Mesodermal cell (in vitro differentiated cells): ENCODE results near the gene PKMYT1.
"Not testable (repeated sequence)": the region's sequence is repeated elsewhere in the genome, so short reads cannot be mapped to it uniquely, and the experiment has no call there.

Source experiments
- H3K27ac ChIP-seq: 2 replicates; pipeline ENCODE4 v1.7.0; 2013; ENCODE audit warnings: mild to moderate bottlenecking, low read depth, low read length, moderate library complexity; ENCODE audit not compliant: severe bottlenecking
- H3K36me3 ChIP-seq: 2 replicates; pipeline ENCODE4 v1.7.1; 2013; ENCODE audit warnings: mild to moderate bottlenecking, low read length, moderate library complexity; ENCODE audit not compliant: control insufficient read depth, insufficient read depth
- H3K4me1 ChIP-seq: one replicate; pipeline ENCODE4 v1.7.1; 2013; ENCODE audit warnings: mild to moderate bottlenecking, low read length; ENCODE audit not compliant: insufficient read depth, control insufficient read depth, poor library complexity, severe bottlenecking
- H3K4me3 ChIP-seq: 2 replicates; pipeline ENCODE4 v1.7.0; 2013; ENCODE audit warnings: low read length, control low read depth, mild to moderate bottlenecking; ENCODE audit not compliant: insufficient read depth, poor library complexity, severe bottlenecking; ENCODE audit errors: extremely low read depth
- H3K9me3 ChIP-seq: 2 replicates; pipeline ENCODE4 v1.7.1; 2013; ENCODE audit warnings: mild to moderate bottlenecking, low read length, moderate library complexity; ENCODE audit not compliant: control insufficient read depth
- WGBS, 2 experiments: methylation state at CpG; one replicate each; pipeline ENCODE4 v1.1.5; 2013; ENCODE audit warnings: missing lambda C conversion rate in 2 of 2; ENCODE audit not compliant: insufficient coverage in 2 of 2; 5-methylcytosine and 5-hydroxymethylcytosine counted together

Gene PKMYT1

GRCh38 chr16:2942045-2942444 is 38.2 kb downstream of the PKMYT1 start:
- no peaks in the 10 kb centered on the region for H3K4me1 ChIP-seq
- H3K27ac ChIP-seq = no peak overlapping the region
- 95 to 98% methylated on average over 4 of the region's 4 CpGs for WGBS, 2 experiments
- peaks cover 5% of the 10 kb centered on the region for H3K9me3 ChIP-seq
- peaks cover 61% of the 10 kb centered on the region for H3K36me3 ChIP-seq
- H3K4me3 ChIP-seq = no peak overlapping the region

GRCh38 chr16:2939968-2940367 is 40.3 kb downstream of the PKMYT1 start:
- peaks cover 65% of the 10 kb centered on the region for H3K36me3 ChIP-seq
- H3K4me1 ChIP-seq = no peaks in the 10 kb centered on the region
- no peak overlapping the region for H3K27ac ChIP-seq
- no peaks in the 10 kb centered on the region for H3K9me3 ChIP-seq
- H3K4me3 ChIP-seq = no peak overlapping the region
- 90% methylated on average over 2 of the region's 2 CpGs; no CpG with 5 or more reads in 1 of the 2 experiments for WGBS, 2 experiments

GRCh38 chr16:2938206-2938605 is 42.0 kb downstream of the PKMYT1 start:
- Histone ChIP-seq H3K27ac (no peak overlapping the region), H3K36me3 (peaks cover 70% of the 10 kb centered on the region), H3K4me3 (no peak overlapping the region), H3K4me1 (no peaks in the 10 kb centered on the region), H3K9me3 (no peaks in the 10 kb centered on the region)
- WGBS, 2 experiments = 94 to 99% methylated on average over 10 to 12 of the region's 12 CpGs

GRCh38 chr16:2937170-2937569 is 43.1 kb downstream of the PKMYT1 start:
- Histone ChIP-seq H3K4me3 (no peak overlapping the region), H3K4me1 (no peaks in the 10 kb centered on the region), H3K36me3 (peaks cover 60% of the 10 kb centered on the region), H3K9me3 (no peaks in the 10 kb centered on the region), H3K27ac (no peak overlapping the region)
- 89 to 96% methylated on average over 21 of the region's 24 CpGs for WGBS, 2 experiments

- Histone ChIP-seq H3K4me1 (no peaks in the 10 kb centered on the region), H3K36me3 (peaks cover 57% of the 10 kb centered on the region), H3K9me3 (no peaks in the 10 kb centered on the region), H3K4me3 (no peak overlapping the region), H3K27ac (no peak overlapping the region)
- WGBS, 2 experiments = 90 to 94% methylated on average over 13 to 19 of the region's 22 CpGs
Measured at GRCh38 chr16:2936436-2937011, 43.7 kb downstream of the PKMYT1 start.

- Histone ChIP-seq H3K4me3 (no peak overlapping the region), H3K4me1 (no peaks in the 10 kb centered on the region), H3K9me3 (no peaks in the 10 kb centered on the region), H3K36me3 (peaks cover 51% of the 10 kb centered on the region), H3K27ac (no peak overlapping the region)
- 94 to 96% methylated on average over 15 of the region's 15 CpGs for WGBS, 2 experiments
Measured at GRCh38 chr16:2934450-2934849, 45.8 kb downstream of the PKMYT1 start.

GRCh38 chr16:2933701-2934100 is 46.5 kb downstream of the PKMYT1 start:
- H3K27ac ChIP-seq = no peak overlapping the region
- no peaks in the 10 kb centered on the region for H3K4me1 ChIP-seq
- no peaks in the 10 kb centered on the region for H3K9me3 ChIP-seq
- WGBS, 2 experiments = 92 to 94% methylated on average over 10 to 21 of the region's 22 CpGs
- peaks cover 49% of the 10 kb centered on the region for H3K36me3 ChIP-seq
- H3K4me3 ChIP-seq = no peak overlapping the region

- 95 to 97% methylated on average over 30 of the region's 30 CpGs for WGBS, 2 experiments
Measured at GRCh38 chr16:2933136-2933535, 47.1 kb downstream of the PKMYT1 start.

GRCh38 chr16:2931231-2931914 is 48.9 kb downstream of the PKMYT1 start:
- H3K9me3 ChIP-seq, H3K4me3 ChIP-seq, H3K4me1 ChIP-seq, H3K27ac ChIP-seq: not testable (repeated sequence)
- WGBS, 2 experiments = 84 to 90% methylated on average over 5 to 7 of the region's 13 CpGs
- peaks cover 35% of the 10 kb centered on the region for H3K36me3 ChIP-seq

More at GRCh38 chr16:2933136-2933535, 47.1 kb downstream of the PKMYT1 start:
- peaks cover 46% of the 10 kb centered on the region for H3K36me3 ChIP-seq
- H3K27ac ChIP-seq = no peak overlapping the region
- no peaks in the 10 kb centered on the region for H3K9me3 ChIP-seq
- no peaks in the 10 kb centered on the region for H3K4me1 ChIP-seq
- no peak overlapping the region for H3K4me3 ChIP-seq

- peaks cover 29% of the 10 kb centered on the region for H3K36me3 ChIP-seq
- H3K27ac ChIP-seq = no peak overlapping the region
- H3K9me3 ChIP-seq = no peaks in the 10 kb centered on the region
- no peak overlapping the region for H3K4me3 ChIP-seq
- H3K4me1 ChIP-seq = no peaks in the 10 kb centered on the region
- WGBS, 2 experiments = 94 to 98% methylated on average over 10 to 13 of the region's 15 CpGs
Measured at GRCh38 chr16:2930236-2930635, 50.0 kb downstream of the PKMYT1 start.

- WGBS, 2 experiments = 96 to 97% methylated on average over 11 to 14 of the region's 14 CpGs
- Histone ChIP-seq H3K27ac (no peak overlapping the region), H3K4me1 (peaks cover under 1% of the 10 kb centered on the region), H3K36me3 (peaks cover 25% of the 10 kb centered on the region), H3K9me3 (no peaks in the 10 kb centered on the region), H3K4me3 (no peak overlapping the region)
Measured at GRCh38 chr16:2929693-2930092, 50.6 kb downstream of the PKMYT1 start.
